Superior temporal gyrus (tissue), 1 donor: Measurements from ENCODE around the gene LRRC74B.
"Not testable (repeated sequence)": the region's sequence is repeated elsewhere in the genome, so short reads cannot be mapped to it uniquely, and the experiment has no call there.

Experiments
- DNase-seq: peaks from one replicate; pipeline ENCODE4 v3.0.0-alpha.2; 2016; ENCODE audit errors: extremely low spot score

LRRC74B gene

GRCh38 chr22:21076912-21077625, 31.3 kb downstream of the LRRC74B start:
- DNase-seq, result no peak

GRCh38 chr22:21077884-21078508, 32.2 kb downstream of the LRRC74B start:
- DNase-seq, result no peak

GRCh38 chr22:21078916-21079315, 33.2 kb downstream of the LRRC74B start:
- DNase-seq, result no peak

GRCh38 chr22:21079493-21079892, 33.7 kb downstream of the LRRC74B start:
- no peak for DNase-seq

- no peak for DNase-seq
Observed at GRCh38 chr22:21080435-21081137, 34.8 kb downstream of the LRRC74B start.

GRCh38 chr22:21082248-21082647, 36.5 kb downstream of the LRRC74B start:
- DNase-seq, result no peak

- DNase-seq, result no peak
Observed at GRCh38 chr22:21087119-21087518, 41.4 kb downstream of the LRRC74B start.

- DNase-seq, result not testable (repeated sequence)
Observed at GRCh38 chr22:21087926-21088325, 42.2 kb downstream of the LRRC74B start.

- not testable (repeated sequence) for DNase-seq
Observed at GRCh38 chr22:21091220-21091619, 45.5 kb downstream of the LRRC74B start.

- DNase-seq, result no peak
Observed at GRCh38 chr22:21092797-21093554, 47.2 kb downstream of the LRRC74B start.

- not testable (repeated sequence) for DNase-seq
Observed at GRCh38 chr22:21093555-21094137, 47.9 kb downstream of the LRRC74B start.

GRCh38 chr22:21094911-21095772, 49.4 kb downstream of the LRRC74B start:
- no peak for DNase-seq

- no peak for DNase-seq
Observed at GRCh38 chr22:21095773-21096107, 50.0 kb downstream of the LRRC74B start.

- DNase-seq, result not testable (repeated sequence)
Observed at GRCh38 chr22:21096878-21097277, 51.1 kb downstream of the LRRC74B start.

- DNase-seq, result no peak
Observed at GRCh38 chr22:21098099-21098671, 52.4 kb downstream of the LRRC74B start.

GRCh38 chr22:21099578-21099977, 53.8 kb downstream of the LRRC74B start:
- no peak for DNase-seq

- no peak for DNase-seq
Observed at GRCh38 chr22:21100149-21101032, 54.6 kb downstream of the LRRC74B start.

GRCh38 chr22:21101877-21102638, 56.3 kb downstream of the LRRC74B start:
- DNase-seq, result peak; percentile 26
